HG03175 (cell line): ENCODE measurements around the gene HABP2.

ENCODE experiments used
- ATAC-seq: cut with Tn5 transposase; IDR thresholded peaks from one replicate; pipeline ENCODE4 v1.9.1; 2021; ENCODE audit warnings: mild to moderate bottlenecking, moderate library complexity; ENCODE audit not compliant: unreplicated experiment

HABP2 gene

GRCh38 chr10:113600569-113600968 lies 47.7 kb downstream of the HABP2 start:
- ATAC-seq, result no peak

GRCh38 chr10:113603057-113603777 lies 50.4 kb downstream of the HABP2 start:
- no peak for ATAC-seq

GRCh38 chr10:113604572-113604971 lies 51.7 kb downstream of the HABP2 start:
- no peak for ATAC-seq

GRCh38 chr10:113605268-113605978 lies 52.6 kb downstream of the HABP2 start:
- ATAC-seq, result no peak

GRCh38 chr10:113609704-113610108 lies 56.9 kb downstream of the HABP2 start:
- ATAC-seq, result no peak

- no peak for ATAC-seq
These were observed 58.1 kb downstream of the HABP2 start for GRCh38 chr10:113610631-113611601.

GRCh38 chr10:113612154-113612553 lies 59.3 kb downstream of the HABP2 start:
- no peak for ATAC-seq

- no peak for ATAC-seq
These were observed 60.6 kb downstream of the HABP2 start for GRCh38 chr10:113613427-113613826.

GRCh38 chr10:113613977-113614690 lies 61.3 kb downstream of the HABP2 start:
- ATAC-seq, result no peak

- no peak for ATAC-seq
These were observed 63.6 kb downstream of the HABP2 start for GRCh38 chr10:113616244-113617074.

- no peak for ATAC-seq
These were observed 64.2 kb downstream of the HABP2 start for GRCh38 chr10:113617086-113617485.

GRCh38 chr10:113618338-113618737 lies 65.5 kb downstream of the HABP2 start:
- no peak for ATAC-seq

GRCh38 chr10:113619401-113619800 lies 66.5 kb downstream of the HABP2 start:
- no peak for ATAC-seq

GRCh38 chr10:113620511-113620910 lies 67.7 kb downstream of the HABP2 start:
- ATAC-seq, result no peak

GRCh38 chr10:113620936-113621335 lies 68.1 kb downstream of the HABP2 start:
- ATAC-seq, result no peak

GRCh38 chr10:113621799-113622198 lies 68.9 kb downstream of the HABP2 start:
- no peak for ATAC-seq

- ATAC-seq, result no peak
These were observed 70.0 kb downstream of the HABP2 start for GRCh38 chr10:113622831-113623230.

GRCh38 chr10:113625461-113626186 lies 72.8 kb downstream of the HABP2 start:
- no peak for ATAC-seq

GRCh38 chr10:113626809-113627355 lies 74.0 kb downstream of the HABP2 start:
- no peak for ATAC-seq
